ENCODE results near the gene NEGR1. TPM values are rescaled to one million over a fixed set of nuclear protein-coding genes. Genes with fewer than 3 reads are reported as not detected.

The NEGR1 gene
- total RNA-seq, 4 donors from 2014 or later: 7.0 to 10.0 (median 8.1) TPM

DNA sequence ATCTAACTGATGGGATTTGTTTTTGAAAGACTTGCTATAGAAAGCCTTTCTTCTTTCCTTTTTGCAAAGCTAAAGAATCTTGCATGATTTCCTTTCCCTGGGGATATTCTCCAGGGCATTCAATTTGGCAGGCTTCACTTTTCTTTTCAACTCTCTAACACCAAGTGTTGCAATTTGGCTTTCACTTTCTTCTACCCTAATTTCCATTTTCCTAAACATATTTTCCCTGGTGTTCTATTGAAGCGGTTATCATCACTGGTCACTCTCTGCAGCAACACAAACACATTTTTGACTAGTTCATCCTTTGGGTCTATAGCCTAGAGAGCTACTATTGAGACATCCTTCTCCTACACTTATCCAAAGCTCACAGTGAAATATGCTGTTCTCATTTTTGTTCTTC lies 424.5 kb downstream of the NEGR1 start:
- no peaks in the 10 kb centered on the region for H3K36me3 ChIP-seq
- intact Hi-C loops (cut with DNase I; ENCODE audit: low total_unique reads) (no loop called here), in situ Hi-C loops (cut with MboI; ENCODE audit: low pct_ligation_motif_present in 1 of 4, low pct_unique_long_range_greater_than_20kb in 1 of 4, low sequenced_read_pairs in 3 of 4) (no loop called here)
- H3K9me3 ChIP-seq: no peaks in the 10 kb centered on the region
- no peaks in the 10 kb centered on the region for H3K27me3 ChIP-seq
- DNase-seq: no peak
- TF ChIP-seq POLR2AphosphoS5 (IDR thresholded peaks at IDR 0.05) (no peak), EP300 (IDR thresholded peaks at IDR 0.05; ENCODE audit: low read depth) (no peak), POLR2A (IDR thresholded peaks at IDR 0.05) (no peak)
- WGBS, 2 donors (ENCODE audit: low coverage in 1 of 2): 63 to 67% methylated on average over 1 of the region's 1 CpG
- H3K4me1 ChIP-seq: no peaks in the 10 kb centered on the region
- no peak overlapping the region for H3K4me3 ChIP-seq
- no peak overlapping the region for H3K27ac ChIP-seq

DNA sequence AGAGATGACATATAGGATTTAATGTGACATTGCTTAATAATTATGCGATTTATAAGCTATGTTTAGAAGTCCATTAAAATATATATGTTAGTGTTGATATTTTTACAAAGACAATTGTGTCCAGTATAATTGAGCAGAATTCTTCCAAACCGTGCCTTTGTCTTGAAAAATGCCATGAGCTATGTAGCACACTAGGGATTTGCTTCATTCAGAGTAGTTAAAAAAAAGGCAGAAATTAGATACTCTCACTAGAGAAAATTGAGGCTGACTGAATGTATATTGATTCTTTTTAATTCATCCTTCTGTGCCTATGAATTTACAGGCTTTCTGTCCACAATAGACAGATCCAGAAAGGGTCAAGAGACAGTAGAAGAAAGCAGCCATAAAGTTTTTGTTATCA lies 429.0 kb downstream of the NEGR1 start:
- in situ Hi-C loops (cut with MboI; ENCODE audit: low pct_ligation_motif_present in 1 of 4, low pct_unique_long_range_greater_than_20kb in 1 of 4, low sequenced_read_pairs in 3 of 4): no loop called here

DNA sequence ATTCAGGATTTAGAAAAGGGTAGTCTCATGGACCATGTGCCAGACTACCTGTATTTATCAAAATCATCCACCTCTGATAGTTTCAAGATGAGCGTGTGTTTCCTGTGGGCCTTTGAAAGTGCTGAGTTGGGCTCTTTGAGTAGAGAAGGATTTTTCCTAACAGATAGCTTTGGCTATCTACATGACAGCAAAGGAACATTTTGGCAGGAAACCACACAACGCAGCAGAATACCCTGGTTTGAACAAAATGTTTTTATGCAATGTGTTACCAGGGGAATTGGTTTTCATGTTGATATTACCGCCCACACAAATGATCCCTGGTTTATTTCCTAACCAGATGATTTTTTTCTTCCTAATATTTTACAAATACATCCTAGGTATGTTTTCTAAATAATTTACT lies 431.4 kb downstream of the NEGR1 start:
- 73 to 78% methylated on average over 2 to 3 of the region's 3 CpGs for WGBS, 2 donors (ENCODE audit: low coverage in 1 of 2)
- Histone ChIP-seq H3K27me3 (no peaks in the 10 kb centered on the region), H3K36me3 (no peaks in the 10 kb centered on the region), H3K27ac (no peak overlapping the region), H3K4me3 (no peak overlapping the region), H3K4me1 (peaks cover 0 to 10% (median 0%) of the 10 kb centered on the region in 4 donors), H3K9me3 (no peaks in the 10 kb centered on the region)
- in situ Hi-C loops (cut with MboI; ENCODE audit: low pct_ligation_motif_present in 1 of 4, low pct_unique_long_range_greater_than_20kb in 1 of 4, low sequenced_read_pairs in 3 of 4) (no loop called here), intact Hi-C loops (cut with DNase I; ENCODE audit: low total_unique reads) (no loop called here)
- DNase-seq: no peak
- TF ChIP-seq EP300 (IDR thresholded peaks at IDR 0.05; ENCODE audit: low read depth): no peak
- no peak for TF ChIP-seq POLR2A (IDR thresholded peaks at IDR 0.05)
- TF ChIP-seq, protein P1, sequence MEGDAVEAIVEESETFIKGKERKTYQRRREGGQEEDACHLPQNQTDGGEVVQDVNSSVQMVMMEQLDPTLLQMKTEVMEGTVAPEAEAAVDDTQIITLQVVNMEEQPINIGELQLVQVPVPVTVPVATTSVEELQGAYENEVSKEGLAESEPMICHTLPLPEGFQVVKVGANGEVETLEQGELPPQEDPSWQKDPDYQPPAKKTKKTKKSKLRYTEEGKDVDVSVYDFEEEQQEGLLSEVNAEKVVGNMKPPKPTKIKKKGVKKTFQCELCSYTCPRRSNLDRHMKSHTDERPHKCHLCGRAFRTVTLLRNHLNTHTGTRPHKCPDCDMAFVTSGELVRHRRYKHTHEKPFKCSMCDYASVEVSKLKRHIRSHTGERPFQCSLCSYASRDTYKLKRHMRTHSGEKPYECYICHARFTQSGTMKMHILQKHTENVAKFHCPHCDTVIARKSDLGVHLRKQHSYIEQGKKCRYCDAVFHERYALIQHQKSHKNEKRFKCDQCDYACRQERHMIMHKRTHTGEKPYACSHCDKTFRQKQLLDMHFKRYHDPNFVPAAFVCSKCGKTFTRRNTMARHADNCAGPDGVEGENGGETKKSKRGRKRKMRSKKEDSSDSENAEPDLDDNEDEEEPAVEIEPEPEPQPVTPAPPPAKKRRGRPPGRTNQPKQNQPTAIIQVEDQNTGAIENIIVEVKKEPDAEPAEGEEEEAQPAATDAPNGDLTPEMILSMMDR (IDR thresholded peaks at IDR 0.05): no peak
- TF ChIP-seq POLR2AphosphoS5 (IDR thresholded peaks at IDR 0.05): no peak

More for the DNA sequence above, 429.0 kb downstream of the NEGR1 start:
- H3K4me3 ChIP-seq: no peak overlapping the region
- H3K27me3 ChIP-seq: no peaks in the 10 kb centered on the region
- H3K9me3 ChIP-seq: no peaks in the 10 kb centered on the region
- peaks cover 0 to 10% (median 0%) of the 10 kb centered on the region in 4 donors for H3K4me1 ChIP-seq
- TF ChIP-seq EP300 (IDR thresholded peaks at IDR 0.05; ENCODE audit: low read depth) (no peak), POLR2AphosphoS5 (IDR thresholded peaks at IDR 0.05) (no peak), POLR2A (IDR thresholded peaks at IDR 0.05) (no peak)
- TF ChIP-seq, protein P1 (IDR thresholded peaks at IDR 0.05): no peak
- no peaks in the 10 kb centered on the region for H3K36me3 ChIP-seq
- intact Hi-C loops (cut with DNase I; ENCODE audit: low total_unique reads): no loop called here
- DNase-seq: no peak
- 84 to 97% methylated on average over 2 of the region's 2 CpGs for WGBS, 2 donors (ENCODE audit: low coverage in 1 of 2)
- no peak overlapping the region for H3K27ac ChIP-seq

DNA sequence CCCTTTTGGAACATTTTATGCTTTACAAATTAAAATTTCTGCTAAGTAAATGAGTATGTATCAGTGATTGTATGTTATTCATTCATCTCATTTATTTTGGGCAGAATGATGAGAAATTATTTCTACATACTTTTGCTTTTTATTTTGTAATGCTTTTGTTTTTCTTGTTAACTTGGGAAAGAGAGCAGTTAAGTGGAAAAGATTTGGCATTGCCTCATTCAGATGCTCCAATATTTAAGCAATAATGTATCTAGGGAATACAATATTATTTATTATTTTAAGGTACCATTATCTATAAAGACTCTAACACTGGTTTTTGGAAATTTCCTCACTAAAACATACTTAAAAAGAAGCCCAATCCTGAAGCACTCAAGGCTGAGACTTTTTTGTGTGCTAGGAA lies 431.8 kb downstream of the NEGR1 start:
- no peak for TF ChIP-seq POLR2A (IDR thresholded peaks at IDR 0.05)
- TF ChIP-seq EP300 (IDR thresholded peaks at IDR 0.05; ENCODE audit: low read depth): no peak
- no peak for TF ChIP-seq POLR2AphosphoS5 (IDR thresholded peaks at IDR 0.05)
- TF ChIP-seq, protein P1 (IDR thresholded peaks at IDR 0.05): no peak
- Histone ChIP-seq H3K9me3 (no peaks in the 10 kb centered on the region), H3K4me3 (no peak overlapping the region), H3K4me1 (peaks cover 0 to 10% (median 0%) of the 10 kb centered on the region in 4 donors), H3K27me3 (no peaks in the 10 kb centered on the region), H3K36me3 (no peaks in the 10 kb centered on the region), H3K27ac (no peak overlapping the region)
- in situ Hi-C loops (cut with MboI; ENCODE audit: low pct_ligation_motif_present in 1 of 4, low pct_unique_long_range_greater_than_20kb in 1 of 4, low sequenced_read_pairs in 3 of 4): no loop called here
- no peak for DNase-seq
- intact Hi-C loops (cut with DNase I; ENCODE audit: low total_unique reads): no loop called here

DNA sequence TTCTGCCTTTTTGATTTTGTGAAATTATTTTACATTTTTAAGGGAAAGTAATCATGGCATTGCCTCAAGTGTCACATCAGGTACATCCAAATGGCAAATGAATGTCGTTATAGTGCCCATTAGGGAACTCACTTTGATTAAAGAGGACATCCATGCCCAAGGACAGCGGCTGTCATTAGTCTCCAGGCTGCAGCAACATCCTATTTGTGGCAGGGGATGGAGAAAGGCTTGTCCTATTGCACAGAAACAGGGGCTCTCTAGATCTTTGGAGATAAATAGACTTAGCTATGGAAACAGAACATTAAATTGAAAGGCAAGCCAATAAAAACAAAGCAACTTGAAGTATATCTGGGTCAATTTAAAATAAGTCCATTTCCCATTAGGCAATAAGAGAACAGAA lies 439.3 kb downstream of the NEGR1 start:
- intact Hi-C loops (cut with DNase I; ENCODE audit: low total_unique reads) (no loop called here), in situ Hi-C loops (cut with MboI; ENCODE audit: low pct_ligation_motif_present in 1 of 4, low pct_unique_long_range_greater_than_20kb in 1 of 4, low sequenced_read_pairs in 3 of 4) (no loop called here)
- no peak for DNase-seq
- no peak for TF ChIP-seq EP300 (IDR thresholded peaks at IDR 0.05; ENCODE audit: low read depth)
- TF ChIP-seq, protein P1 (IDR thresholded peaks at IDR 0.05): no peak
- no peak for TF ChIP-seq POLR2AphosphoS5 (IDR thresholded peaks at IDR 0.05)
- no peak for TF ChIP-seq POLR2A (IDR thresholded peaks at IDR 0.05)
- H3K27me3 ChIP-seq: no peaks in the 10 kb centered on the region
- no peaks in the 10 kb centered on the region for H3K36me3 ChIP-seq
- no peaks in the 10 kb centered on the region for H3K4me1 ChIP-seq
- H3K9me3 ChIP-seq: no peaks in the 10 kb centered on the region
- no peak overlapping the region for H3K27ac ChIP-seq
- WGBS, 2 donors (ENCODE audit: low coverage in 1 of 2): 66 to 95% methylated on average over 2 of the region's 2 CpGs
- H3K4me3 ChIP-seq: no peak overlapping the region

Measured in transverse colon (tissue), 4 donors.